GM12873 (cell line): ENCODE measurements around the gene P3R3URF.
A peak's percentile ranks its signal among the peaks of the same experiment; 100 is the strongest.

ENCODE experiments used
- TF ChIP-seq, protein P1 (sequence below): IDR thresholded peaks from 2 replicates; pipeline ENCODE4 v1.5.1; 2012; ENCODE audit warnings: low read depth, mild to moderate bottlenecking, moderate library complexity, low read length, control low read depth; ENCODE audit not compliant: insufficient read depth; ENCODE audit errors: missing control alignments

Gene P3R3URF

DNA sequence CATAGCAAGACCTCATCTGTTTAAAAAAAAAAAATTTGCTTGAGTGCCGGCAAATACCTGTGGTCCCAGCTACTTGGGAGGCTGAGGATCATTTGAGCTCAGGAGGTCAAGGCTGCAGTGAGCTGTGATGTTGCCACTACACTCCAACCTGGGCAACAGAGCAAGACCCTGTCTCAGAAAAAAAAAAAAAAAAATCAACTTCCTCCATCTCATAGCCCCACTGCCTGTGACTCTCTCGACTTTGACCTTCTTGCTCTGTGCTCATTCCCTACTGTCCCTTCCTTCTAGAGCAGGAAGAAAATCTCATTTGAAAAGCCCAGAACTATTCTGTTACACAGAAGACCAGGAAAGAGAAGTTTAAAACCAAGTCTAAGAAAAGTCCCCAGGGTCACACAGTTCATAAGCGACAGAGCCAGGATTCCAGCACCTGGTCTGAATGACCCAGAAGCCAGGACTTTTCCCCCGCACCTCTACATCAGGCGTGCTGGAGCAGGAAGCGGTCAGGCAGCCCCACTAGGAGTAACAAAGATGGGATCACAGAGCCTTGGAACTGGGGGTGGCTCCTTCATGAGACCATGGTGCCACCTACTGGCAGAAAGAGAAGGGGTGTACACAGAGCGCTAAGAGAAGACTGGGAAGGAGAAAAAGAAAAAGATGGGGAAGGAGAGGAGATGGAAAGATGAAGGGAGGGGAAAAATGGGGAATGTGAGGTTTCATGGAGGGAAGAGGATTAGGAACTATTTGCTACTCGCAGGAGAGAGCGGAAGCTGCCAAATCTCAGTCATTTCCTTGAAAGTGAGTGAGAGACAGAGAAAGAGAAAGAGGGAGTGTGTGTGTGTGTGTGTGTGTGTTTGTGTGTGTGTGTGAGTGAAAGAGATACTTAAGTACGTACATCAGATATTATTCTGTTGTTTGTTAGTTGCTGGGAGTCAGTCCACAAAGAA lies 3.1 kb upstream of the P3R3URF start:
- TF ChIP-seq, protein P1, sequence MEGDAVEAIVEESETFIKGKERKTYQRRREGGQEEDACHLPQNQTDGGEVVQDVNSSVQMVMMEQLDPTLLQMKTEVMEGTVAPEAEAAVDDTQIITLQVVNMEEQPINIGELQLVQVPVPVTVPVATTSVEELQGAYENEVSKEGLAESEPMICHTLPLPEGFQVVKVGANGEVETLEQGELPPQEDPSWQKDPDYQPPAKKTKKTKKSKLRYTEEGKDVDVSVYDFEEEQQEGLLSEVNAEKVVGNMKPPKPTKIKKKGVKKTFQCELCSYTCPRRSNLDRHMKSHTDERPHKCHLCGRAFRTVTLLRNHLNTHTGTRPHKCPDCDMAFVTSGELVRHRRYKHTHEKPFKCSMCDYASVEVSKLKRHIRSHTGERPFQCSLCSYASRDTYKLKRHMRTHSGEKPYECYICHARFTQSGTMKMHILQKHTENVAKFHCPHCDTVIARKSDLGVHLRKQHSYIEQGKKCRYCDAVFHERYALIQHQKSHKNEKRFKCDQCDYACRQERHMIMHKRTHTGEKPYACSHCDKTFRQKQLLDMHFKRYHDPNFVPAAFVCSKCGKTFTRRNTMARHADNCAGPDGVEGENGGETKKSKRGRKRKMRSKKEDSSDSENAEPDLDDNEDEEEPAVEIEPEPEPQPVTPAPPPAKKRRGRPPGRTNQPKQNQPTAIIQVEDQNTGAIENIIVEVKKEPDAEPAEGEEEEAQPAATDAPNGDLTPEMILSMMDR: peak; percentile 86

GRCh38 chr1:46175243-46175642 lies 1.0 kb downstream of the P3R3URF start:
- TF ChIP-seq, protein P1: no peak

GRCh38 chr1:46174448-46175231 lies 1.6 kb downstream of the P3R3URF start, which contains the start of gene TSPAN1:
Gene TSPAN1 (plus strand): TSS chr1:46175087. CDS start chr1:46181108, 6,021 bp downstream.
- TF ChIP-seq, protein P1: no peak

GRCh38 chr1:46173361-46173856 lies 2.9 kb downstream of the P3R3URF start:
- TF ChIP-seq, protein P1: no peak

DNA sequence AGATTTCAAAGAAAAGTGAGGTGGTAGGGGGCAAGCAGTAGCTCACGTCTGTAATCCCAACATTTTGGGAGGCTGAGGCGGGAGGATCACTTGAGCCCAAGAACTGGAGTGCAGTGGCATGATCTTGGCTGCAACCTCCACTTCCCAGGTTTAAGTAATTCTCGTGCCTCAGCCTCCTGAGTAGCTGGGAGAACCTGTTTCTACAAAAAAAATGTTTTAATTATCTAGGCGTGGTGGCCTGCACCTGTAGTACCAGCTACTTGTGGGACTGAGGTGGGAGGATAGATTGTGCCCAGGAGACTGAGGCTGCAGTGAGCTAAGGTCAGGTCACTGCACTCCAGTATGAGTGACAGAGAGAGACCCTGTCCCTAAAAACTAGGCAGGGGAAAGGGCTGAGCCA lies 4.0 kb downstream of the P3R3URF start:
- TF ChIP-seq, protein P1: no peak

DNA sequence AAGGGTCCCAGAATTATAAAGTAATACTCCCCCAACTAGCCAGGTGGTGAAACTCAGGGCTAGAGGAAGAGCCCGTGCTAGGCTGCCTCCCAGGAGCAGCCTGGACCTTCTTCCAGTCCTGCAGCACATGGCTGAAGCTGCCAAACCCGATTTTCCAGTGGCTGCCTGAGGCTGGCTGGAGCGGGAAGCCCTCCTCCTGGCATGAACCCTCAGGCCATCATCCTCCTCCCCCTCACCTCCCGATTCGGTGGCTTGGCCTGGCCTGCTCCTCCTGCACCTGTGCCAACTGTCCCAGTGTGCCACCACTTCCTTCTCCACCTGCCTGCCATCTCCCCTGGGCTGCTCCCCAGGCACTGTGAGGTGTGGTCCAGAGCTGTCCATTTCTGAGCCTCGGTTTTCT lies 4.4 kb downstream of the P3R3URF start:
- TF ChIP-seq, protein P1: no peak

DNA sequence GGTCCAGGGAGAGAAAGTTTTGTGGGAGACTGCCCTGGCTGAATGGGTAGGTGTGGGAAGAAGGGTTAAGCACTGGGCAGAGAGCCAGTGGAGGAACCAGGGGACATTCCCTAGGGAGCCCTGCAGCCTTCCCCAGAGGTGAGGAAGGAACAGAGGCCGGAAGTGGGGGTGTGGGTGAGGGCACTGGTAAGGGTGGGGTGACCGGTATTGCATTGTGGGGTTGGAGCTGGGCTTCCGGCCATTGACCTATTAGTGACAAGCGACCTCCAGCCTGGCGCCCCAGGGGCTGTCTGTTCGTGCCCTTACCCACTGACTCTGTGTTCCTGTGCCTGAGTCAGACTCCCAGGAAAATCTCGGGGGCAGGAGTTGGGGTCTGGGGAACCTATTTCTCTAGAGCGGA lies 4.9 kb downstream of the P3R3URF start:
- TF ChIP-seq, protein P1: no peak
